ENCODE measurements around the gene C6orf136.

C6orf136 gene

DNA sequence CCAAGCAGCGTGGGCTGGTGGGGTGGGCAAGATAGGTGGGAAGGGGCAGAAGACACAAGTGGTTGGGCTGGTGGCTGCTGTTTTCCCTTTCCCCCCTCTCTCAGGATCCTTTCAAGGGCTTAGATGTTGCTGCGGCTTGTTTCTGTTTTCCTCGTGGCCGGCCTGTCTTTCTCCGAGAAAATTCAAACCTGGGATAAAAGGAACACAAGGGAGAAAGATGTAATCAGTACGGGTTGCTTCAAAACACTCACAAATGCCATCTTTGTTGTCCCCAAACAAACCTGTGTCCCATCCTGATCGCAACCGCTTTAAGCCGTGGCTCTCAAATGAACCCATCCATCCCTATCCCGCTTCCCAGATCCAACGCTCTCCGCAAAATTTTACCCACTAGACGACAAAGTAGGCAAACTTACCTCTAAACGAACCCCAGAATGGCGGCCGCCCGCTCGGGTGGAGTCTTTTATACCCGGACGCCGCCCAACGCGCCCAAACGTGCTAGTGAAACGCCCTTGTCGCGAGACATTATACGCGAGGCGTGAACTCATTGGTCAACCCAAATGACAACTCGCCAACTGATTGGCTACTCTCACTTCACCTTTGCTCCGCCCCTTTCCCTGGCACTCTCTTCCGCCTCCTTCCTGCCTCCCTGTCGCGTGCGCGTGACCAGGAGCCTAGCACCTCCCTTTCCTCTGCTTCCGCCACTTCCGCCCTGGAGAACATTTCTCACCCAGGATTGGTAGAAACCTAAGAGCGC, 29.9 kb upstream of the C6orf136 start, which contains the start of gene PPP1R10:
Gene PPP1R10, minus strand, starts transcription at position 433 of the 754 bp plus-strand sequence. CDS start 7,299 bp downstream, outside the sequence.
- H3K4me3 ChIP-seq (ENCODE audit: low read length), result peak within 1 kb of the TSS; percentile 94
- WGBS, result under 1% methylated on average over 40 of the region's 40 CpGs
- no peaks in the 10 kb centered on the region for H3K9me3 ChIP-seq (ENCODE audit: insufficient read depth, low read depth, low read length)
- H3K27ac ChIP-seq (ENCODE audit: low read depth, low read length), result peak within 1 kb of the TSS; percentile 94
- no peaks in the 10 kb centered on the region for H3K27me3 ChIP-seq (ENCODE audit: insufficient read depth, low read length)
- peak within 1 kb of the TSS; percentile 100 for H3K9ac ChIP-seq (ENCODE audit: low read depth, low read length)
- peaks cover 50% of the 10 kb centered on the region for H3K36me3 ChIP-seq (ENCODE audit: insufficient read depth, low read length)
- peaks cover 18% of the 10 kb centered on the region for H3K4me1 ChIP-seq (ENCODE audit: insufficient read depth, low read length)

- Histone ChIP-seq H3K4me1 (ENCODE audit: insufficient read depth, low read length) (peaks cover 18% of the 10 kb centered on the region), H3K9ac (ENCODE audit: low read depth, low read length) (peak within 1 kb of the TSS; percentile 100), H3K36me3 (ENCODE audit: insufficient read depth, low read length) (peaks cover 56% of the 10 kb centered on the region), H3K27ac (ENCODE audit: low read depth, low read length) (peak within 1 kb of the TSS; percentile 94), H3K27me3 (ENCODE audit: insufficient read depth, low read length) (no peaks in the 10 kb centered on the region), H3K9me3 (ENCODE audit: insufficient read depth, low read depth, low read length) (no peaks in the 10 kb centered on the region), H3K4me3 (ENCODE audit: low read length) (peak within 1 kb of the TSS; percentile 94)
- under 1% methylated on average over 34 of the region's 34 CpGs for WGBS
Observed at GRCh38 chr6:30617565-30618269, 29.2 kb upstream of the C6orf136 start, which contains the start of gene MRPS18B. TSS of gene MRPS18B (plus strand) at chr6:30617840. CDS start at chr6:30617866, 26 bp downstream.

GRCh38 chr6:30618270-30618797, 28.6 kb upstream of the C6orf136 start:
- Histone ChIP-seq H3K9ac (ENCODE audit: low read depth, low read length) (peak overlapping the region; percentile 100), H3K4me1 (ENCODE audit: insufficient read depth, low read length) (peaks cover 18% of the 10 kb centered on the region), H3K9me3 (ENCODE audit: insufficient read depth, low read depth, low read length) (no peaks in the 10 kb centered on the region), H3K4me3 (ENCODE audit: low read length) (peak overlapping the region; percentile 94), H3K27ac (ENCODE audit: low read depth, low read length) (peak overlapping the region; percentile 92), H3K36me3 (ENCODE audit: insufficient read depth, low read length) (peaks cover 62% of the 10 kb centered on the region), H3K27me3 (ENCODE audit: insufficient read depth, low read length) (no peaks in the 10 kb centered on the region)
- WGBS, result 36% methylated on average over 8 of the region's 8 CpGs

DNA sequence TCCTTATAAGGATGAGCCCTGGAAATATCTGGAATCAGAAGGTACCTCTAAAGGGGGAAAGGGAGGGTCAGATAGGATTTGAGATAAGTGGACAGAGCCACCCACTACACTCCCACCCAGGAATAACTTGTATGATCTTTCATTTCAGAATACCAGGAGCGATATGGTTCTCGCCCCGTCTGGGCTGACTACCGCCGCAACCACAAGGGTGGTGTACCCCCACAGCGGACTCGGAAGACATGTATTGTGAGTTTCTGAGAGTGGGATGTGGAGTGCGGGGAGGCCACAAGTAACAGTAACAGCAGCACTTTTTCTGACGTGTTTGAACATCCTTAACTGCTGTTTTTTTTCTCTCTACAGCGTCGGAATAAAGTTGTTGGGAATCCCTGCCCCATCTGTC, 27.4 kb upstream of the C6orf136 start:
- no peak overlapping the region for H3K4me3 ChIP-seq (ENCODE audit: low read length)
- peaks cover 63% of the 10 kb centered on the region for H3K36me3 ChIP-seq (ENCODE audit: insufficient read depth, low read length)
- no peak overlapping the region for H3K9ac ChIP-seq (ENCODE audit: low read depth, low read length)
- peaks cover 5% of the 10 kb centered on the region for H3K4me1 ChIP-seq (ENCODE audit: insufficient read depth, low read length)
- H3K9me3 ChIP-seq (ENCODE audit: insufficient read depth, low read depth, low read length), result no peaks in the 10 kb centered on the region
- H3K27me3 ChIP-seq (ENCODE audit: insufficient read depth, low read length), result no peaks in the 10 kb centered on the region
- WGBS, result 98% methylated on average over 11 of the region's 11 CpGs
- no peak overlapping the region for H3K27ac ChIP-seq (ENCODE audit: low read depth, low read length)

DNA sequence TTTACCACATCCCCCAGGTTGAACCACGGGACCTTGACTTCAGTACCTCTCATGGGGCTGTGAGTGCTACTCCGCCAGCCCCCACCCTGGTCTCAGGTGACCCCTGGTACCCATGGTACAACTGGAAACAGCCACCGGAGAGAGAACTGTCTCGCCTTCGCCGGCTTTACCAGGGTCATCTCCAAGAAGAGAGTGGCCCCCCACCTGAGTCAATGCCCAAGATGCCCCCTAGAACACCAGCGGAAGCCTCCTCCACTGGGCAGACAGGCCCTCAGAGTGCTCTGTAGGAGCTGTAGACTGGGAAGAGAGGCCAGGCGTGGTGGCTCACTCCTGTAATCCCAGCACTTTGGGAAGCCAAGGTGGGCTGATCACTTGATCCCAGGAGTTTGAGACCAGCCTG, 21.4 kb upstream of the C6orf136 start:
- Histone ChIP-seq H3K4me1 (ENCODE audit: insufficient read depth, low read length) (peaks cover 4% of the 10 kb centered on the region; the same call in 1 of the 2 replicates), H3K36me3 (ENCODE audit: insufficient read depth, low read length) (peaks cover 80% of the 10 kb centered on the region), H3K27ac (ENCODE audit: low read depth, low read length) (no peak overlapping the region), H3K9me3 (ENCODE audit: insufficient read depth, low read depth, low read length) (no peaks in the 10 kb centered on the region), H3K27me3 (ENCODE audit: insufficient read depth, low read length) (no peaks in the 10 kb centered on the region), H3K9ac (ENCODE audit: low read depth, low read length) (no peak overlapping the region), H3K4me3 (ENCODE audit: low read length) (no peak overlapping the region)
- 95% methylated on average over 8 of the region's 8 CpGs for WGBS

- Histone ChIP-seq H3K4me1 (ENCODE audit: insufficient read depth, low read length) (peaks cover 4% of the 10 kb centered on the region; the same call in 1 of the 2 replicates), H3K27ac (ENCODE audit: low read depth, low read length) (peak within 1 kb of the TSS; percentile 75), H3K9me3 (ENCODE audit: insufficient read depth, low read depth, low read length) (no peaks in the 10 kb centered on the region), H3K27me3 (ENCODE audit: insufficient read depth, low read length) (no peaks in the 10 kb centered on the region), H3K9ac (ENCODE audit: low read depth, low read length) (peak within 1 kb of the TSS; percentile 86), H3K36me3 (ENCODE audit: insufficient read depth, low read length) (peaks cover 80% of the 10 kb centered on the region), H3K4me3 (ENCODE audit: low read length) (peak within 1 kb of the TSS; percentile 82)
- WGBS, result 7% methylated on average over 36 of the region's 36 CpGs
Observed at GRCh38 chr6:30626484-30627366, 20.2 kb upstream of the C6orf136 start, which contains the start of gene ATAT1. TSS of gene ATAT1 (plus strand) at chr6:30626874.

- Histone ChIP-seq H3K27me3 (ENCODE audit: insufficient read depth, low read length) (no peaks in the 10 kb centered on the region), H3K9me3 (ENCODE audit: insufficient read depth, low read depth, low read length) (no peaks in the 10 kb centered on the region), H3K9ac (ENCODE audit: low read depth, low read length) (no peak overlapping the region), H3K36me3 (ENCODE audit: insufficient read depth, low read length) (peaks cover 56% of the 10 kb centered on the region), H3K4me1 (ENCODE audit: insufficient read depth, low read length) (no peaks in the 10 kb centered on the region), H3K27ac (ENCODE audit: low read depth, low read length) (no peak overlapping the region), H3K4me3 (ENCODE audit: low read length) (no peak overlapping the region)
- 94% methylated on average over 3 of the region's 3 CpGs for WGBS
Observed at GRCh38 chr6:30635834-30636233, 11.1 kb upstream of the C6orf136 start.

DNA sequence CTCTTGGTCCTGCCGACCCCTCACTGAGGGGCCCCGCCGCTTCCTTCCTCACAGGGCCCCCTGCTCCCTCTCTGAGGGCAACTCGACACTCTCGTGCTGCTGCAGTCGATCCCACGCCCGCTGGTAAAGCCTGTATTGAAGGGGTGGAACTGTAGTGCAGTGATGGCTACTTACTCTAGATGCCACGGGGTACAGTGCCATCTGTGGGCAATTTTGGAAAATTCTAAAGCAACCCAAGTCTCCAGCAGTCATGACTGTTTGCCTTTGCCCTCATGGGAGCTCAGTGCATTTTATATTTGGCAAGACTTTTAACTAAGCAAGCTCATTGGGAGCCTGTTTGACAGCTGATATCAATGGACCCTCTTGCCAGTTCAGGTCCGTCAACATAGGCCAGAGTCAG, 6.5 kb upstream of the C6orf136 start:
- Histone ChIP-seq H3K4me3 (ENCODE audit: low read length) (no peak overlapping the region), H3K9ac (ENCODE audit: low read depth, low read length) (no peak overlapping the region), H3K27me3 (ENCODE audit: insufficient read depth, low read length) (no peaks in the 10 kb centered on the region), H3K4me1 (ENCODE audit: insufficient read depth, low read length) (no peaks in the 10 kb centered on the region), H3K27ac (ENCODE audit: low read depth, low read length) (no peak overlapping the region), H3K36me3 (ENCODE audit: insufficient read depth, low read length) (peaks cover 60% of the 10 kb centered on the region), H3K9me3 (ENCODE audit: insufficient read depth, low read depth, low read length) (no peaks in the 10 kb centered on the region)
- 94% methylated on average over 10 of the region's 10 CpGs for WGBS

DNA sequence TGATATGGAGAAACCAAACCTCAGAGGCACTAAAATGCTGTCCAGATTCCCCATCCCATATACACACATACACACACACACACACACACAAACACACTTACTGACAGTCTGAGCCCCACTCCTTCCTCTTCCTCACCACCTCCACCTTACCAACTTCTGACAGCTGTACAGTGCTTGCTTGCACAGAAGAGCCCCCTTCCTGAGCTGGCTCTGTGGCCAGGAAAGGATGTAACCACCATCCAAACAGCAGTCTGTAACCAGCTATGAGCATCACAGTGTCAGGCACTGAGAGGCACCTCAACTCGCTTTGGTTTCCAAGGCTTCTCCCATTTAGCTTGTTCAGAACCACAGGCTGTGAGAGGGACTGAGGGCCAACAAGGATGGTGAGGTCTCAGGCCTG, 5.9 kb upstream of the C6orf136 start:
- no peaks in the 10 kb centered on the region for H3K27me3 ChIP-seq (ENCODE audit: insufficient read depth, low read length)
- no peak overlapping the region for H3K27ac ChIP-seq (ENCODE audit: low read depth, low read length)
- H3K4me3 ChIP-seq (ENCODE audit: low read length), result no peak overlapping the region
- peaks cover 2% of the 10 kb centered on the region for H3K4me1 ChIP-seq (ENCODE audit: insufficient read depth, low read length)
- 100% methylated on average over 1 of the region's 1 CpG for WGBS
- H3K36me3 ChIP-seq (ENCODE audit: insufficient read depth, low read length), result peaks cover 58% of the 10 kb centered on the region
- H3K9me3 ChIP-seq (ENCODE audit: insufficient read depth, low read depth, low read length), result no peaks in the 10 kb centered on the region
- H3K9ac ChIP-seq (ENCODE audit: low read depth, low read length), result no peak overlapping the region

DNA sequence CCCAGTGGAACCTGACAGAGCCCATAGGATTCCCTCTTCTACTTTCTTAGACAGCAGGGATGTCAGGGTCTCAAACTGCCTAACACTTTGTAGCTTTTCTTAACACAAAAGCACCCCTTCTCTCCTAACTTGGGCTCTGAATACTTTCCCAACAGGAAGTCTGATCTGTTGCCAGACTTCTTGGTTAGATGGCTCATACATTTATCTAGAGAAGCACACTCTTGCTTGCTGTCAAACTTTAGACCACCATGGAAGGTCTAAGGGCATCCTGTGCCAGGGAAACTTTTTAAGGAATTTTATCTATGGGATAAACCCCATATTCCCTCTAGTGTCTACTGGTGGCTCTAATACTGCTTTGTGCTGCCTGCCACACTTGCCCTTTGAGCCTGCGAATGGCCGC, 3.3 kb upstream of the C6orf136 start:
- Histone ChIP-seq H3K36me3 (ENCODE audit: insufficient read depth, low read length) (peaks cover 52% of the 10 kb centered on the region), H3K27ac (ENCODE audit: low read depth, low read length) (no peak overlapping the region), H3K9me3 (ENCODE audit: insufficient read depth, low read depth, low read length) (no peaks in the 10 kb centered on the region), H3K4me3 (ENCODE audit: low read length) (no peak overlapping the region), H3K4me1 (ENCODE audit: insufficient read depth, low read length) (peaks cover 6% of the 10 kb centered on the region), H3K9ac (ENCODE audit: low read depth, low read length) (no peak overlapping the region), H3K27me3 (ENCODE audit: insufficient read depth, low read length) (no peaks in the 10 kb centered on the region)
- 97% methylated on average over 2 of the region's 2 CpGs for WGBS
